ENCODE measurements around the gene NDUFB8. TPM values are rescaled to one million over a fixed set of nuclear protein-coding genes. Genes with fewer than 3 reads are reported as not detected.
A peak's percentile ranks its signal among the peaks of the same experiment; 100 is the strongest.
"Not testable (repeated sequence)": the region's sequence is repeated elsewhere in the genome, so short reads cannot be mapped to it uniquely, and the experiment has no call there.

The NDUFB8 gene
- total RNA-seq (100 to 1,000 TPM; 122 to 145 TPM), polyA plus RNA-seq (100 to 1,000 TPM; 290 to 369 TPM)
- long read RNA-seq, donor 1, transcript NDUFB8-205 (4 exons, 829 nt): minor isoform, 10 of 235 reads
- long read RNA-seq, donor 1, transcript NDUFB8-204 (2 exons, 390 nt): minor isoform, 54 of 235 reads
- long read RNA-seq, donor 1, transcript NDUFB8-201 (5 exons, 671 nt): major isoform, 94 of 235 reads
- long read RNA-seq, donor 1, partial matches to known transcripts: 71 of 235 reads
- long read RNA-seq, donor 1, other reads (novel, unspliced or antisense): 0 of 235 reads
- long read RNA-seq, donor 2, transcript NDUFB8-201 (5 exons, 671 nt): major isoform, 43 of 98 reads
- long read RNA-seq, donor 2, transcript NDUFB8-204 (2 exons, 390 nt): minor isoform, 14 of 98 reads
- long read RNA-seq, donor 2, transcript NDUFB8-205 (4 exons, 829 nt): minor isoform, 6 of 98 reads
- long read RNA-seq, donor 2, partial matches to known transcripts: 34 of 98 reads
- long read RNA-seq, donor 2, other reads (novel, unspliced or antisense): 0 of 98 reads
- long read RNA-seq, donor 3, transcript NDUFB8-201 (5 exons, 671 nt): major isoform, 59 of 138 reads
- long read RNA-seq, donor 3, transcript NDUFB8-204 (2 exons, 390 nt): minor isoform, 28 of 138 reads
- long read RNA-seq, donor 3, transcript NDUFB8-205 (4 exons, 829 nt): minor isoform, 10 of 138 reads
- long read RNA-seq, donor 3, partial matches to known transcripts: 38 of 138 reads
- long read RNA-seq, donor 3, other reads (novel, unspliced or antisense): 0 of 138 reads
- long read RNA-seq, donor 4, transcript NDUFB8-201 (5 exons, 671 nt): major isoform, 49 of 157 reads
- long read RNA-seq, donor 4, transcript NDUFB8-204 (2 exons, 390 nt): minor isoform, 28 of 157 reads
- long read RNA-seq, donor 4, partial matches to known transcripts: 70 of 157 reads
- long read RNA-seq, donor 4, other reads (novel, unspliced or antisense): 0 of 157 reads
- long read RNA-seq, donor 5, transcript NDUFB8-201 (5 exons, 671 nt): major isoform, 131 of 261 reads
- long read RNA-seq, donor 5, transcript NDUFB8-205 (4 exons, 829 nt): minor isoform, 11 of 261 reads
- long read RNA-seq, donor 5, transcript NDUFB8-204 (2 exons, 390 nt): minor isoform, 42 of 261 reads
- long read RNA-seq, donor 5, partial matches to known transcripts: 74 of 261 reads
- long read RNA-seq, donor 5, other reads (novel, unspliced or antisense): 0 of 261 reads

DNA sequence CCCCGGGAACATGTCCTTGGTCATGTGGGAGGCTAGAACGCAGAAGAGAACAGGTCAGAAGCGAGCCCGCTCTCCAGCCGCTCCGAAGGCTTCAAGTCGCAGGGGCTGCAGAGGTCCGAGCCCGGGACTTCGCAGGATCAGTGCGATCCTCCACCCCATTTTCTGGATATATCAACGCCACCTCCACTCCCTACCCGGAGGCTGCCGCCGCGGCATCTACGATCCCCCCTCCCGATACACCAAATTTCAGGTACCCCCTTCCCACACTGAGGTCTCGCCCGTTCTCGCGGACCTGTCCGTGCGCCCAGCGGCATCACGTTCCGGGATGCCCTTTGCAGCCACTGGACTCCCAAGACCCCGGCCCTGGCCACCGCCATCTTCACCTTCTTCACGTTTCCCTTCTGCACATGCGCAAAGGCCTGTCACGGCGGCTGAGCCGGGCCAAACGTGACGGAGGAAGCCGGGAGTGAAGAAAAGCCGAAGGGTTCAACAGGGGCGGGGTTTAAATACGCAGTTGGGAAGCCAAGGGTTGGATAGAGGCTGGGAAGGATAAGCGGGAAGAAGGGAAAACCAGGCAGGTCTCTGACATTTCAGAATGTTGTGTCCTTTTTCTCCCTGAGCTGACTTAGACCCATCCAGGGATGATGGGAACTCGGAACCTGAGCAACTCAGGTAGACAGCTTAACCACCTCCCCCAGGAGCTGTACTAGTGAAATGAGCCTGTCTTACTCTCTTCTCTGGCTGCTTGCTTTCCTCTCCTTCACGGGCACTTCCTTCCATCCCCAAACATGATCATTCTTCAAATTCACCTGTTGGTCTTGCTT is at the start of gene NDUFB8:
Gene NDUFB8, minus strand, starts transcription at position 397 of the 824 bp plus-strand sequence. Its CDS starts 20 bp downstream, at position 377.
- Histone ChIP-seq H3K4me3 (peak within 1 kb of the TSS; percentile 90), H3K27me3 (ENCODE audit: control insufficient read depth in 3 of 3, insufficient read depth in 3 of 3, low read length in 2 of 3) (no peaks in the 10 kb centered on the region), H3K36me3 (ENCODE audit: control insufficient read depth in 4 of 4, insufficient read depth in 4 of 4, low read length in 4 of 4) (peaks cover 4 to 22% (median 15%) of the 10 kb centered on the region in 4 donors), H3K9me3 (ENCODE audit: control insufficient read depth in 4 of 4, insufficient read depth in 3 of 4, low read length in 3 of 4) (no peaks in the 10 kb centered on the region), H3K9ac (ENCODE audit: insufficient read depth in 1 of 2, low read length in 2 of 2) (peak within 1 kb of the TSS; percentile 86 to 91), H3K4me1 (ENCODE audit: control insufficient read depth in 5 of 5, insufficient read depth in 5 of 5, low read length in 5 of 5) (peaks cover 0 to 13% (median 5%) of the 10 kb centered on the region in 5 donors), H3K27ac (ENCODE audit: low read depth in 1 of 2, low read length in 1 of 2) (peak within 1 kb of the TSS; percentile 76 to 82)
- ATAC-seq (ENCODE audit: insufficient read depth, low FRiP score) (peak; percentile 88), DNase-seq (peak; percentile 91 to 94 (median 92))
- TF ChIP-seq, protein P1, sequence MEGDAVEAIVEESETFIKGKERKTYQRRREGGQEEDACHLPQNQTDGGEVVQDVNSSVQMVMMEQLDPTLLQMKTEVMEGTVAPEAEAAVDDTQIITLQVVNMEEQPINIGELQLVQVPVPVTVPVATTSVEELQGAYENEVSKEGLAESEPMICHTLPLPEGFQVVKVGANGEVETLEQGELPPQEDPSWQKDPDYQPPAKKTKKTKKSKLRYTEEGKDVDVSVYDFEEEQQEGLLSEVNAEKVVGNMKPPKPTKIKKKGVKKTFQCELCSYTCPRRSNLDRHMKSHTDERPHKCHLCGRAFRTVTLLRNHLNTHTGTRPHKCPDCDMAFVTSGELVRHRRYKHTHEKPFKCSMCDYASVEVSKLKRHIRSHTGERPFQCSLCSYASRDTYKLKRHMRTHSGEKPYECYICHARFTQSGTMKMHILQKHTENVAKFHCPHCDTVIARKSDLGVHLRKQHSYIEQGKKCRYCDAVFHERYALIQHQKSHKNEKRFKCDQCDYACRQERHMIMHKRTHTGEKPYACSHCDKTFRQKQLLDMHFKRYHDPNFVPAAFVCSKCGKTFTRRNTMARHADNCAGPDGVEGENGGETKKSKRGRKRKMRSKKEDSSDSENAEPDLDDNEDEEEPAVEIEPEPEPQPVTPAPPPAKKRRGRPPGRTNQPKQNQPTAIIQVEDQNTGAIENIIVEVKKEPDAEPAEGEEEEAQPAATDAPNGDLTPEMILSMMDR (IDR thresholded peaks at IDR 0.05; ENCODE audit: control extremely low read depth, extremely low read depth): no peak
- WGBS, 2 donors: 1 to 2% methylated on average over 43 of the region's 43 CpGs

DNA sequence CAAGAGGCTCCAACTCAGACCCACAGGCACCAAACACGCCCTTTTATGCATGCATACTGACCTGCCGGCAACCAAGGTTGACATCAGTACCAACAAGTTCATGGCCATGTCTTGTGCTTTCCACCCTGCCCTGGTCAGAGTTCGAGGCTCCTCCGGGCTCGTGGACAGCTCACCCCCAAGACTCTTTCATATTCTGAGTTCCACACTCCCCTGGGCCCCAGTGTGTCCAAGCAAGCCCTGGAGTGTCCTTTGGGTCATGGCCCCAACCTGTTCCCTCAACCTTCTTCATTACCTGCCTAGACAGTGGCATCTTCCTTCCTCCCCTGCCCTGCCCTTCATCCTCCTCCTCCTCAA is 46.6 kb upstream of the NDUFB8 start:
- ATAC-seq (ENCODE audit: insufficient read depth, low FRiP score) (no peak), DNase-seq (no peak)
- H3K4me3 ChIP-seq: no peak overlapping the region
- WGBS, 2 donors: 82 to 83% methylated on average over 5 of the region's 5 CpGs
- H3K27ac ChIP-seq (ENCODE audit: low read depth in 1 of 2, low read length in 1 of 2): no peak overlapping the region
- TF ChIP-seq, protein P1 (IDR thresholded peaks at IDR 0.05; ENCODE audit: control extremely low read depth, extremely low read depth): no peak
- peaks cover 4 to 45% (median 8%) of the 10 kb centered on the region in 3 donors for H3K27me3 ChIP-seq (ENCODE audit: control insufficient read depth in 3 of 3, insufficient read depth in 3 of 3, low read length in 2 of 3)
- H3K9ac ChIP-seq (ENCODE audit: insufficient read depth in 1 of 2, low read length in 2 of 2): no peak overlapping the region
- no peaks in the 10 kb centered on the region for H3K36me3 ChIP-seq (ENCODE audit: control insufficient read depth in 4 of 4, insufficient read depth in 4 of 4, low read length in 4 of 4)
- H3K4me1 ChIP-seq (ENCODE audit: control insufficient read depth in 5 of 5, insufficient read depth in 5 of 5, low read length in 5 of 5): no peaks in the 10 kb centered on the region
- no peaks in the 10 kb centered on the region for H3K9me3 ChIP-seq (ENCODE audit: control insufficient read depth in 4 of 4, insufficient read depth in 3 of 4, low read length in 3 of 4)

DNA sequence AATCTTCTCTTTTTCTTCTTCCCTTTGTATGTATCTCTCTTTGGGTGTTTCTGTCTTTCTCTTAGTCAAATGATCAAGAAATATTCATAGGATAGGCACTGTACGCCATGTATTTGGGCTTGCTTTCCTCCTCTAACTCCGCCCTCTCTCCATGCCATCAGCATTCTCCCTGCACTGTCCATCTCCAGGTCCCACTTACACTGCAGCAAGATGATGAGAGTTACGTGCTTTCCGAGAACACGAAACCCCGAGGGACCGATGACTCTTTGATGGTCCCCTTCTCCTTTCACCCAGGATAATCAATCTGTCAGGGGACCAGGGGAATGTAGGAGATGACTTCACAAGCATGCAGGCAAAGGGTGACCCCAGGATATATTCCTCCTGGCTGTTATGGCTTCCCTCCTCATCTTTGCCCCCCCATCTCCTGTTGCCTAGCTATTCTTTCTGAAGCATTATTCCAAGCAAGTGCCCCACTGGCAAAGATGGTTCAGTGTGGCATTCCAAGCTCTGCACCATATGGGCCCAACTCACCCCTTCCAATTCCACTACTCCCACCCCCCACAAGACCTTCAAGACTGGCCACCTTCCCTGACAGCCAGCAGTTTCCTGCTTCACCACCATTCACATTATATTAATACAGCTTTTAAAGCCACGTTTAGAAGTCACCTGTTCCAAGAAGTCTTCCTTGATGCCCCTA is 46.1 kb upstream of the NDUFB8 start:
- Histone ChIP-seq H3K4me1 (ENCODE audit: control insufficient read depth in 5 of 5, insufficient read depth in 5 of 5, low read length in 5 of 5) (no peaks in the 10 kb centered on the region), H3K4me3 (no peak overlapping the region), H3K36me3 (ENCODE audit: control insufficient read depth in 4 of 4, insufficient read depth in 4 of 4, low read length in 4 of 4) (no peaks in the 10 kb centered on the region), H3K27me3 (ENCODE audit: control insufficient read depth in 3 of 3, insufficient read depth in 3 of 3, low read length in 2 of 3) (peaks cover 4 to 50% (median 13%) of the 10 kb centered on the region in 3 donors), H3K27ac (ENCODE audit: low read depth in 1 of 2, low read length in 1 of 2) (no peak overlapping the region), H3K9ac (ENCODE audit: insufficient read depth in 1 of 2, low read length in 2 of 2) (no peak overlapping the region), H3K9me3 (ENCODE audit: control insufficient read depth in 4 of 4, insufficient read depth in 3 of 4, low read length in 3 of 4) (peaks cover 0 to 2% (median 0%) of the 10 kb centered on the region in 4 donors)
- WGBS, 2 donors: 74 to 83% methylated on average over 8 of the region's 8 CpGs
- TF ChIP-seq, protein P1 (IDR thresholded peaks at IDR 0.05; ENCODE audit: control extremely low read depth, extremely low read depth): no peak
- no peak for ATAC-seq (ENCODE audit: insufficient read depth, low FRiP score)
- DNase-seq: no peak

DNA sequence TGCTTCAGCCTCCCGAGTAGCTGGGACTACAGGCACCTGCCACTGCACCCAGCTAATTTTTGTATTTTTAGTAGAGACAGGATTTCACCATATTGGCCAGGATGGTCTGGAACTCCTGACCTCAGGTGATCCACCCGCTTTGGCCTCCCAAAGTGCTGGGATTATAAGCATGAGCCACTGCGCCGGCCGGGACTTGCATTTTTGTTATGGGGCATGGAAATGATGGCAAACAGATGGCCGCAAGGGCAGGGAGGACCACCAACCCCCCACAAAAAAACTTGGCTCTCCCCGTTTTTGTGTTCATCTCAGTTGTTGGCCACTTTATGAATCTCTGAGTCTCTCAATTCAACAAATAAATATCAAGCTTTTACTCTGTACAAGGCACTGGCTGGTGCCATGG is 45.5 kb upstream of the NDUFB8 start:
- H3K4me1 ChIP-seq (ENCODE audit: control insufficient read depth in 5 of 5, insufficient read depth in 5 of 5, low read length in 5 of 5); H3K27ac ChIP-seq (ENCODE audit: low read depth in 1 of 2, low read length in 1 of 2); H3K4me3 ChIP-seq; H3K9ac ChIP-seq (ENCODE audit: insufficient read depth in 1 of 2, low read length in 2 of 2); DNase-seq; ATAC-seq (ENCODE audit: insufficient read depth, low FRiP score); H3K36me3 ChIP-seq (ENCODE audit: control insufficient read depth in 4 of 4, insufficient read depth in 4 of 4, low read length in 4 of 4); H3K9me3 ChIP-seq (ENCODE audit: control insufficient read depth in 4 of 4, insufficient read depth in 3 of 4, low read length in 3 of 4): not testable (repeated sequence)
- WGBS, 2 donors: 80 to 82% methylated on average over 7 of the region's 7 CpGs
- H3K27me3 ChIP-seq (ENCODE audit: control insufficient read depth in 3 of 3, insufficient read depth in 3 of 3, low read length in 2 of 3): peaks cover 4 to 56% (median 19%) of the 10 kb centered on the region in 3 donors

All from lung (tissue), 16 donors.